GM19324 (cell line): ENCODE data around the gene PGRMC2.

Experiments
- ATAC-seq: cut with Tn5 transposase; IDR thresholded peaks from one replicate; pipeline ENCODE4 v1.9.1; 2021; ENCODE audit warnings: mild to moderate bottlenecking, moderate library complexity; ENCODE audit not compliant: unreplicated experiment, low FRiP score

PGRMC2 gene

DNA sequence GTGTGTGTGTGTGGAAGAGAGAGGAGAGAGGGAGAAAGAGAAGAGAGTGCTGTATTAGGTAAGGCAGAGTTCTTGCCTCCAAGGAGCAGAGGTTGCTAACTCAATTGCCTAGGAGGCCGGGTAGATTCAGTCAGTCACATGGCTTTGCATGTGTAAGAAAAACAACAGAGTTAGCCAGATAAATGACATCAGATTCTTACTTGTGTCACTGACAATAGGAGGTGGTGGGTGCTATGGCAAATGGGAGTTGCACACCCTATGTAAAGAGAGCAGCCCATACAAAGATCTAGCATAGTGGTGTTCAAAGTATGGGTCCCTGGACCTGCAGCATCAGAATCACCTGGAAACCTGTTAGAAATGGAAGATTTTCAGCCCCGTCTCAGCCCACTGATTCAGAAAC, 14.4 kb upstream of the PGRMC2 start:
- no peak for ATAC-seq

DNA sequence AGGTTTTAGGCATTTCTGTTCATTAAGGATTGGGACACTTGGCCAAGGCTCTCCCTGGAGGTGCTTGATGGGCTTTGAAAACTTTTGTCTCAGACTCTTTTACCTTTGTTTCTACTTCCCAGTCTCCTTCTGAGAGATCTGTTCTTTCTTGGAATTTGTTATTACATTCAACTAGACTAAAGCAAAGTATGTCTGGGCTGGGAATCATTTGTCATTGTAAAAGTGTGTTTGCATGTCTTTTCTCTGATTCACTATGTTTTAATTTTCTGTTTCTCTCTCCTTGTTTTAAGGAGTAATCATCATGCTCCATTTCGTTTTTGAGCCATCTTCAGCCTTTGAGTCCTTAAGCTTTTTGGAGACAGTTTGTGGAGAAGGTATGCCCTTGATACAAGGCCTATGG, 12.2 kb upstream of the PGRMC2 start:
- no peak for ATAC-seq

DNA sequence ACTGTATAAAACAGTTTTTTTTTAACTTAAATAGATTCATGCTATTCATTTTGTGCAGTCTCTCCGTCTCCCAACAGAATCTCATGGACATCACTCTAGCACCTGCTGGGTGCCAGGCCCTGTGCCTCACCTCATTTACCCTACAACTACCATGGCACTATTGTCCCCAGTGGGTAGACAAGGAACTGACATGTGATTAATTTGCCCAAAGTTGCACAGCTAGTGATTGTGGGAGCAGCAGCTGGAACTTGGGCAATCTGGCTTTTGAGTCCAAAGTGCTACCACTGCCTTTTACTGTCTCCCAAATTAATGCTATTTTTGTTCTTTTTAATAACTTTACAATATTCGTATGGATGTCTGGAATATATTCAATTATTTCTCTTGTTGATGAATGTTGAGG, 11.2 kb upstream of the PGRMC2 start:
- no peak for ATAC-seq

DNA sequence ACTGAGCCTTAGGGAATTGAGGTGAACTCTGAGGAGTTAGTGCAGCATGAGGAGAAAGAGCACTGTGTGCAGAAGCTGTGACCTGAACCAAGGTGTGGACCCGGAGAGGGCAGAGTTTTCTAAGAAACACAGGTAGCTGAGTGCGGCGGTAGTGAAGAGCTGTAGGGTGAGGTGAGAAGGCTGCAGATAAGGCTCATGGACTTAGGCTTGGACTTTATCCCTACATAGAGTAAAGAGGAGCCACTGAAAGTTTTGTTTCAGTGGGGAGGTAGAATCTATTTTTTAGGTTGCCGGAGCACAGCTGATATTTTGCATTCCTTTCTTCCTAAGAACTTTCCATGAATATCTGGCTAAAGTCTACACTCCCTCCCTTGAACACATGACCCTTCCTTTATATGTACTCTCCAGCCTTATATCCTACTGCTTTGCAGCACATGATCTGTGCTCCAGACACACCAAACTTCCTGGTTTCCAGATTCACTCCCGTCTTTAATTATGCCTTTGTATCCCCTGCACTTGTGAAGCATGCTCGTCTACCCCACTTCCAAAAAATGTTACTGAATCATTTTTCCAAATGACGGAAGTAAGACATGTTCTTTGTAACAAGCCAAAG, 10.6 kb upstream of the PGRMC2 start:
- ATAC-seq, result no peak

DNA sequence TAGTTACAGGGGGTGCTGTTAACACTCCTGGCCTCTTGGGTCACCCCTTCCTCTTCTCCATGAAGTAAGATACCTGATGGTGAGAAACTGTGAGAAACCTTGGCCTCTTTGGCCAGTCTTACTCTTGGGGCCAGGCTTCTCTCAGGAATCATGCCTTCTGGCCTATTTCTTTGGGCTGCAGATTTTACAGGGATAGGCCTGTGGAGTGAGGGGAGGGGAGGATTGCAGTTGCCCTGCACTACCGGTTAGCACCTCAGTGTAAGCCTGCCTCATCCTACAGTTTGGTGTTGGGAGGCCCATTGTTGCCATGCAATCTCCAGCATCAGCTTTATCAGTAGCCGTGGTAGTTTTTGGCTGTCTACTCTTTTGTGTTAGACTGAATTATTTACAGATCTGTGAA, 7.6 kb upstream of the PGRMC2 start:
- no peak for ATAC-seq

DNA sequence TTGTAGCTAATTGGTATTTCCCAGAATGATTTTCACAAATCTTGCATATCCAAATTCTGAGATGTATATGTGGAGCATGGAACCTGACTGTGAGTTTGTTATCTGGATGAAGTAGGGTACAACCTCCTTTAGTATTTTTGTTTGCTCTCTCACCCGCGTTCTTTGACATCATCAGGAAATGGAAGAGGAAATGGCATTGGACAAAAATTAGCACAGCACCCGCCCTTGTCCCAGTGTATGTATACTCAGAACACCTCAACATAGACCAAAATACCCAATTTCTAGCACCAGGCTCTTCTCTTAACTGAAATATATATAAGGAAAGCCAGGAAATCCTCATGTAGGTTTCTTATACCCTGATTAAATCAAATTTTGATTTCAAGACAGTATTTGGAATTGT, 6.9 kb upstream of the PGRMC2 start:
- no peak for ATAC-seq

DNA sequence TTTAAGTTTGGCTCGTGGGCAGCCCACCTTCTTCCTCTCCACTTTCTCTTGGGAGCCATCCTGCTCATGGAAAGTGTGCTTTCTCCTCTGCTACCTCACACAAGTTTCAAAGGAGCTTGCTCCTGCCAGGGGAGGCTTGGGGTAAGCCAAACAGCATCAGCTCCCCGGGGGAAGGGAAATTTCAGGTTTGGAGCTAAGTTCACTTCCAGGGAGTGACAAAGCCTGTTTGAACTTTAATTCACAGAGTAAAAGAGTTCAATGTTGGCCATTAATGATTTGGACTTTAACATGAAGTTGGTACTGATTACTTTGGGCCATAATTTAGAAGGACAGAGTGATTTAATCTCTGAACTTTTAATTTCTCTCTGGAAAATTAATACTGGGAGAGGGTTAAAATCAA, 4.7 kb upstream of the PGRMC2 start:
- ATAC-seq, result no peak

DNA sequence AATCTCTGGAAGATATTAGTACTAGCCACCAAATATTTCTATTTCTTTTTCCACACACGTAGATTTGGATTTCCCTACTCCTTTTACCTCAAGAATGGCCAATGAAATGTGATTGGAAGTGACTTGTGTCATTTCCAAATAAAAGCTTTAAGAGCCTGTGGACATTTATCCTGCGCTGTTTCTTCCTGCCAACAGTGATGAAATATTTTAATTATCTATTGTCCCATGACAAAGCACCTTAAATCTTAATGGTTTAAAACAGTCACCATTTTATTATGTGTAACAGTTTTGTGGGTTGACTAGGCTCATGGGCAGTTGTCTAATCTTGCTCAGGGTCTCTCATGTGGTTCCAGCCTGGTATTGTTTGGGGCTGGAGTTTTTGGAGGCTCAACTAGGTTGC, 3.5 kb upstream of the PGRMC2 start:
- no peak for ATAC-seq

DNA sequence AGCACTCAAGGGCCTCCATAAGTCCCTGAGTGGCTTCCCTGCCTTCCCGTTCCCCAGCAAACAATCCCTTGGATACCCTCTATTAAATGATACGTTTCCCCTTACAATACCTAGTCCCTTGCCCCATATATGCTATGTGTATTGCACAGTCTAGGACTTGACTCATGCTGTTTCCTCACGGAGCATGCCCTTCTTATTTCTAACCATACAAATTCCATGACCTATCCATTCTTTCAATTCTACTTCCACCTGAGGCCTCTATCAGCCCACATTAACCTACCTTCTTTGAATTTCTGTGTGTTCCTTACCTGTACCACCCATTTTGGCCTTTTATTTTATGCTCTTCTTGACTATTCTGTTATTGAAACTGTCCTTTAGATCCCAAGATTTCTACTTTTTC, 2.9 kb upstream of the PGRMC2 start:
- ATAC-seq, result no peak

DNA sequence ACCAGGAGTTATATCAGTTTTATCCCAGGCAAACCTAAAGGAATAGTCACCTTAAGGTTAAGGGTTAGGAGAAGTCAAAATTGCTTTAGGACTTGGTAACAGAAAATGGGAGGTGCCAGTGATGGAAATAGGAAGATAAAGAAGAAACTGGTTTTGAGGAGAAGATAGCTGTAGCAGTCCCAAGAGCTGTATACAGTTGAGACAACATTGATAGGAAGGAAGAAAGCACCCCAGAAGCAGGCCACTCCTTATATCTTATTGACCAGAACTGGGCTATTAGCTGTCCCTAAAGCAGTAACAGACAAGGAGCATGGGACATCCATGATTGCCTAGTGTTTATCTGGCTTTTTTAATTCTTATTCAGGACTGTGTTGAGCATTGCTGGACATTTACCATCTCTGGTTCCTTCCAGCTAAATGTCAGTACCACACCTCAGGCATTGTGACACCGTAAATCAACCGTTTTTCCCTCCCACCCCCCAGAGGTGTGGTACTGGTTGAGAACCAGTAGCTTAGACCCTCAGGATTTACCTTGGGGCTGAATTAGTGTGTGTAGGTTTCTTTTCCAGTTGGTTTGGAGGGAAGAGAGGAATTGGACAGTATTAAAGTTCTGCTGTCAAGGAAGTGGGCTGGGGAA, 2.0 kb upstream of the PGRMC2 start:
- no peak for ATAC-seq

DNA sequence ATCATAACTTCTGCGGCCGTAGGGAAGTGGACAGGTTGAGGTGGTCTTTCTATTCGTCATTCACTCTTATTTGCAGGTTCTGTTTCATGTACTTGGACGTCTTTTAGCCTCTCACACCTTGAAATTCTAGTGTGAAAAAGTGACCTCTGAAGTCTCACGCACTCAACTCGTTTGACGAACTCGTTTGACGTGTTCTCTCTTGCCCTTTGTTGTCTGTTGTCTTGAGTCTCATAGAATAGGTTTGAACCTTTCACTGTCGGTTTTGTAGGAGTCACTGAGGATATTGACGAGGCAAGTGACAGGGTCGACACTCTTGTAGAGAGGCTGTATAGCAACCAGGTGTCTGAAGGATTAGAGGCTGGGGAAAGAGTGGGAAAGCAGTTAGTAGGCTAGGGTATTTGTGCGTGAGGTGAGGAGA, 1.1 kb upstream of the PGRMC2 start:
- no peak for ATAC-seq

DNA sequence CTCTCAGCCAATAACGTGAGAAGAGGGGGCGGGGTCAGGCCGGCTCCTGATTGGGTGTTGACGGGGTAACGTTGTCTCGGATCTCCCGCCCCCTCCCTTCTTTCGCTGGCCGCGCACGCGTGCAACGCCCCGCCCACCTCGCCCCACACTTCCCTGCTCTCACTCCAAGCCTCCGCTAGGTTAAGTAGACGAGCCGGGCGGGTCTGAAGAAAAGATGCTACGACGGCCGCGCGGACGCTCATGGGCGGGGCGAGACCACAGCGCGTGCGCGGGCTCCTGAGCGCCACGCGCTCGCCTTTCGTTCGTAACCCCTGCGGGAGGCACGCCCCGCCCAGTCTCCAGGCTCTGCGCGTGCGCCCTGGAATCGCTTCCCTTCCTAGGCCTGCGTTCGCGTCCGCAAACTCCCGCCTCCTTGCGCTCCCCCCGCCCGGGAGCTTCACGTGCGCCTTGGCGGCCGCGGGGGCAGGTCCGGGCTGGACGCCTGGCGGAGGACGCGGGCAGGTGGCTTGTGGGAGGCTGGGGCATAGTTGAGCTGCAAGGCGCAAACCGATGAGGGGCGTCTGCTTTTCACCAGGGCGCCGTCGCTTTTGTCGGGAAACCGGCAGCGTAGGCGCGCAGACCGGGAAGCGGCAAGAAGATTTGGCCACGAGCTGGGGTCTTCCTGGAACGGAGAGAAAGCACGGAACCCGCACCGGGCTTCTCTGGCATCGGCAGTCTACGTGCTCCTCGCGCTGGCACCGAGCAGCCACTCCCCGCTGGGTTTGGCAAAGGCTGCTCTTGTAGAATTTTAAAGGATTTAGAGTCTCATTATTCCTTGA, 467 bp upstream of the PGRMC2 start:
- ATAC-seq, result peak; percentile 92

DNA sequence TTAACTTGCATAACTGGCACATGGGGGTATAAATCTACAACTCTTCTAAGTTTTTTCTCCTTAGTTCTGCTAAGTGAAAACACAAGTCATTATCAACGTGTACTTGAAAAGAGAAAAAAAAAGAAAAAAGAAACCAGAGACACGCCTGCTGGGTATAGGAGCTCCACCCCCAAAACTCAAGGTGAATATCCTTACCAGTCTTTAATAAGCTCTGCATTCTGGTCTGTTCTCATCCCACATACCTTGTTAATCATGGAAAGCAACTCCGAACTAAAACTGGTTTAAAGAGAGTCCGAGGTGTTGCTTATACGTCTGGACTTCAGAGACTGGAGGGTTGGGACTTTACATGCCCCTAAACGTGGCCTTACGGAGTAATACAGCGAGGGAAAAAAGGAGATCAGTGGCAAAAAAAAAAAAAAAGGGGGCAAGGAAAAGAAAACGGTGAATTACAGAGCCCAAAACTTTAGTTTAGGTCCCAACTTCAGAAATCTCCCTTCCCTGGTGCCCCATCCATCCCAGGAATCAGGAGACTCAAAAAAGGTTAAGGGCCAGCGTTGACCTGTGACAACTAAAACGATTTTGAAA, 1.0 kb downstream of the PGRMC2 start:
- ATAC-seq, result no peak

DNA sequence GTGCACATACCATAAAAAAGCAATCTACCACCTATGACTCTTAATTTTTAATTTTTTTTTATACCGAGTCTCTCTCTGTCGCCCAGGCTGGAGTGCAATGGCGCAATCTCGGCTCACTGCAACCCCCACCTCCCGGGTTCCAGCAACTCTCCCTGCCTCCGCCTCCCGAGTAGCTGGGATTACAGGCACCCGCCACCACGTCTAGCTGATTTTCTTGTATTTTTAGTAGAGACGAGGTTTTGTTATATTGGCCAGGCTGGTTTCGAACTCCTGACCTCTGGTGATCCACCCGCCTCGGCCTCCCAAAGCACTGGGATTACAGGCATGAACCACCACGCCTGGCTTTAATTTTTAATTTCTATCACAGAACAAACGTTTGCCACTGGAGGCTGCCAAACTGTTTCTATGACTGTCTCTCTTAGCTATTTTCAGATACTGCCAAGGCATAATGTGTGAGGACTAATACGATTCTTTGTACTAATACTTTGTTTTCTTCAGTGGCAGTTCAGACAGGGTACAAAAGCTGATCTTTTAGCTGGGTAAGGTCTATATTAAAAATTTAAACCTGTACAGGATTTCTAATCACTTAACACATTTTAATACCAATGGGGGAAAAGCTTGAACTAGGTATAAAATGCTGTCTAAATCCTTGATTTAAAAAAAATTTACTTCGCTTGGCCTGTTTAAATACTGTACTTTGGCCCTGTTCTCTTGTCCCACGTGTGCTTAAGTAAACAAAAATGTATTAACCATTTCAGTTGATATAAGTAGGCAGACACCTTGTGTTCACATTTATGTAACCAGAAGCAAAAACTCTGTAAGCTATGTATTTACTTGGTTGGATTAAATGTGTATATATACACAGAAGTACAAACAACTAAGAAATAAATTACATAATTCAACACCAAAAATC, 2.3 kb downstream of the PGRMC2 start:
- ATAC-seq, result no peak

DNA sequence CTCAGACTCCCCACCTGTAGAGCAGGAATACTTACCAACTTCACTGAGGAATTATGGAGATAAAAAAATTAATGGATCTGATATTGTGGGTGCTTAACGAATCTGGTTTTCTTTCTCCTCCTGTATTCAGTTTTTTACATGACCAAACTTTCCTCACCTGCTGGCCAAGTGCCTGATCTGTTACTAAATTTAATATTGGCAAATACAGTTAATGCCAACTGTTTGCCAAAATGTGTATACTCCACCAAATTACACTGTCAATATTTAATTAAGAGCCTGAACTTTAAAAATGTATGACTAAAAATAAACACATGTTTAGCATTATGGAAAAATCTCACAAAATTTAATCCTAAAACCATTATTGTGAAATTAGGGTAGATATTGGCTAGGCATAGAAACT, 3.3 kb downstream of the PGRMC2 start:
- no peak for ATAC-seq

DNA sequence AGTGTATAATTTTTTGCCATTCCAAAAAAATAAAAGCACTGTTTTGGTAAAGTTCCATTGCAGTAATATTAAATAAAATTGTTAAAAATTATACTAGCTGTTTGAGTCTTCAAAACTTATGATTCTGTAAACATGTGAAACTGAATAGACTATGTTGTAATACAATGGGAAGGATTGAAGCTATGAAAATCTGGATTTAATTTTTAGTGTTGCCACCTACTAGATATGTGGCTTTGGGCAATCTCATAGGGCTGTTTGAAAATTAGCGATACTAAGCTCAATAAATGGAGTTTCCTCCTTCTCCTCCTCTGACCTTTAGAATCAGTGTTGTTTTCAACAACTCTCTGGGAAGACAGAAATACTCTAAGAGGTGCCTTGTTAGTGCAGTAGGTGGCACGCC, 4.5 kb downstream of the PGRMC2 start:
- ATAC-seq, result no peak

DNA sequence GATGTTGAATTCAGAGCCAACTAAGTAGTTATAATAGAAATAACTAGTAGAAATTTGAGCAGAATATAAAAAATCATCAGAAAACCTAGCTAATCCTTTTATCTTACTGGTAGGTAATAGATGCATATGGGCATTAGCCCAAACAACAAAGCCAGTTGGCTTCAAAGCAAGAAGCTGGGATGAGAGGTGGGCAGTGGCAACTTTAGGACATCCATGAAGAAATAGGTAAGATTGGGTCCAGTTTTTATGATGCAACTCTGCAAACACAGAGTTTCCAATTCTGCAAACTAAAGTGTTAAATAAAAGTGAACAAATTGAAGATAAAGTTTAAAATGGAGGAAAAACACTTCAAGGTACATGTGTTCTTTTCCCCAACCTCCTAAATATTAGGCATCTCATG, 5.1 kb downstream of the PGRMC2 start:
- ATAC-seq, result no peak

DNA sequence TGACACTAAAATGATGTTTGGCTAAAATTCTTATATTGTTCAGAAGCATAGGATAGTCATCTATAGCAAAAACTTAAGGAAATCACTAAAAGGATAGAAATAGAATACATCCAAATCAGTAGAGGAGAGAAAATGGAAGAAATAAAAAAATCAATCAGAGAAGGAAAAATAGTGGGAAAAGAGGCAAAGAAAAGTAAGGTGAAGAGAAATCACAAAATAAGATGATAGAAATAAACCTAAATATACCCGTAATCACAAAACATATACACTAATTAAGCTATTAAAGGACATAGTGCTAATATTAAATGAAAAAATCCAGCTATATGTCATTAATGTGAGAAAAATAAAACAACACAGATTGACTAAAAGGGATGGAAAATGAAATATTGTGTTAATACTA, 6.3 kb downstream of the PGRMC2 start:
- ATAC-seq, result no peak

DNA sequence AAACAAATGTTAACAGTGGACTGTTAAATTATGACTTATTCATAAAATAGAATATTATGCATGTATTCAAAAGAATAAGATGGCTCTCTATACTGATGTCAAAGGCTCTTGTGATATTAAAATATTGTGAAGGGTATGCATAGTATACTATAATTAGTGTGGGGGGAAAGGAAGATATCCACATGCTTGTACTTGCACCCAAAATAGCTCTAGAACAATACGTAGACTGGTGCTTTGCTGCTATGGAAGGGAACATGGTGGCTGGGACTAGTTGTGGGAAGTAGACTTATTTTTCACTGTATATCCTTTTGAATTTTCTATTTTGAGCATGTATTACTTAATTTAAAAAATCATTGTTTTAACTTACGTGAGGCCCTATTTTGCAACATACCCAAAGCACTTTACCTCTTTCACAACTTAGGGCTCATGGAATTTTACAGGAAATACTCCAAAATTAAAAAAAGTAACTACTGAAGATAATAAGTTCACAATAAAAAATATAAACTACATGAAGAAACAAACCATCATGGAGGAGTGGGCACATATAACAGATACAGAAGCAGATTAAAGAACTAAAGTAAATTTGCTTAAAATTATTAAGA, 7.9 kb downstream of the PGRMC2 start:
- ATAC-seq, result no peak

DNA sequence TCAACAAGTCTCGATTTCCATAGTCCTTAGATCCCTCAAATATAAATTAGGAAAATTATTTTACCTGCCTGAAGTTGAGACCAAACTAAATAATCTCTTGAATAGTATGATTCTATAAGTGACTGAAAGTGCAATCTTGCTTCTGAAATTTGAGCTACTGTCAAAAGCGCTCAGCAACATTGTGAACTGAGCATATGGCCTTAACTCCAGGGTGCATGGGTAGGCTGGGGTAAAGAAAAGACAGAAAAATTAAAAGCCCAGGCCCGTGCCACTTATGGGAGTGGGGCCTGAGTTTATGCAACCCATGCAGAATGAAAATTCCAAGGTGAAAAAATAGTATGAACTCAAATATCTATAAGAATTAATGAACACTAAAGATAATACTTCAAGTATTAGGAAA, 9.8 kb downstream of the PGRMC2 start:
- no peak for ATAC-seq
